Suprapubic skin (tissue), 4 donors: Measurements from ENCODE around the gene SIT1.

Experiments used
- POLR2A ChIP-seq, 2 donors: fragments of 450-650 bp; IDR thresholded peaks; one replicate each; pipeline ENCODE4 v1.6.1; 2017; ENCODE audit warnings: antibody characterized with exemption in 2 of 2, mild to moderate bottlenecking in 2 of 2, moderate library complexity in 2 of 2
- POLR2AphosphoS5 ChIP-seq, 3 donors: sonication (generic); formaldehyde crosslinking; IDR thresholded peaks; one replicate each; pipeline ENCODE4 v1.6.1; 2017; ENCODE audit warnings: antibody characterized with exemption in 3 of 3
- TF ChIP-seq, protein P1 (sequence below), 2 donors: fragments of 200-600 bp in 1 of 2; fragments of 450-650 bp in 1 of 2; sonication (generic) in 1 of 2; IDR thresholded peaks; one replicate each; pipeline ENCODE4 v1.5.1; 2016 to 2019; ENCODE audit warnings: antibody characterized with exemption in 2 of 2, mild to moderate bottlenecking in 1 of 2, moderate library complexity in 1 of 2

DNA sequence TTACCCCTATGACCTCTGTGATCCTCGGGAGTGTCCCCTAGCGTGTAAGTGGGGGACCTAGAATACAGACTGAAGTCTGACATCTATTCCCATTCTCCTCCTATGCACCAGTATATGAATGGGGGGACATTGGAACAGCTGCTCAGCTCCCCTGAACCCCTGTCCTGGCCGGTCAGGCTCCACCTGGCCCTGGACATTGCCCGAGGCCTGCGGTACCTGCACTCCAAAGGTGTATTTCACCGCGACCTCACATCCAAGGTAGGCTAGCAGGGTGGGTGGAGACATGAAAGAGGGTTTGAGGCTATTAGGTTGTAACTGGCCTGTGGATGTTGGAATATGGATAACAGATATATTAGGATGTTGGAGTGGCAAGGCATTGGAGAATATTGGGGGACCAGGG lies 44.0 kb downstream of the SIT1 start:
- TF ChIP-seq POLR2A (IDR thresholded peaks at IDR 0.05), result no peak
- TF ChIP-seq, protein P1, sequence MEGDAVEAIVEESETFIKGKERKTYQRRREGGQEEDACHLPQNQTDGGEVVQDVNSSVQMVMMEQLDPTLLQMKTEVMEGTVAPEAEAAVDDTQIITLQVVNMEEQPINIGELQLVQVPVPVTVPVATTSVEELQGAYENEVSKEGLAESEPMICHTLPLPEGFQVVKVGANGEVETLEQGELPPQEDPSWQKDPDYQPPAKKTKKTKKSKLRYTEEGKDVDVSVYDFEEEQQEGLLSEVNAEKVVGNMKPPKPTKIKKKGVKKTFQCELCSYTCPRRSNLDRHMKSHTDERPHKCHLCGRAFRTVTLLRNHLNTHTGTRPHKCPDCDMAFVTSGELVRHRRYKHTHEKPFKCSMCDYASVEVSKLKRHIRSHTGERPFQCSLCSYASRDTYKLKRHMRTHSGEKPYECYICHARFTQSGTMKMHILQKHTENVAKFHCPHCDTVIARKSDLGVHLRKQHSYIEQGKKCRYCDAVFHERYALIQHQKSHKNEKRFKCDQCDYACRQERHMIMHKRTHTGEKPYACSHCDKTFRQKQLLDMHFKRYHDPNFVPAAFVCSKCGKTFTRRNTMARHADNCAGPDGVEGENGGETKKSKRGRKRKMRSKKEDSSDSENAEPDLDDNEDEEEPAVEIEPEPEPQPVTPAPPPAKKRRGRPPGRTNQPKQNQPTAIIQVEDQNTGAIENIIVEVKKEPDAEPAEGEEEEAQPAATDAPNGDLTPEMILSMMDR (IDR thresholded peaks at IDR 0.05), result no peak
- TF ChIP-seq POLR2AphosphoS5 (IDR thresholded peaks at IDR 0.05), result no peak
